ENCODE measurements around the gene HAPLN1.

The HAPLN1 gene

GRCh38 chr5:83724001-83724400 is 3.3 kb upstream of the HAPLN1 start:
- Histone ChIP-seq H3F3A (ENCODE audit: control insufficient read depth, insufficient read depth) (no peaks in the 10 kb centered on the region), H3K36me3 (ENCODE audit: control insufficient read depth, low read length) (no peaks in the 10 kb centered on the region), H3K4me1 (ENCODE audit: control insufficient read depth, low read length) (peaks cover 4% of the 10 kb centered on the region), H3K27me3 (ENCODE audit: control insufficient read depth, low read length) (peaks cover 12% of the 10 kb centered on the region), H3K9me3 (ENCODE audit: control insufficient read depth, insufficient read depth, low read length) (no peaks in the 10 kb centered on the region), H4K20me1 (ENCODE audit: control insufficient read depth, insufficient read depth, low read depth, low read length) (no peaks in the 10 kb centered on the region), H3K4me3 (ENCODE audit: low read length) (no peak overlapping the region), H3K27ac (ENCODE audit: low read depth, low read length) (no peak overlapping the region), H3K4me2 (ENCODE audit: low read length) (no peak overlapping the region), H3K9me2 (replicated peaks; ENCODE audit: control insufficient read depth, low read length) (no peaks in the 10 kb centered on the region), H3K79me2 (ENCODE audit: control insufficient read depth, low read length) (no peaks in the 10 kb centered on the region)
- TF ChIP-seq CTCF (IDR thresholded peaks at IDR 0.05; ENCODE audit: low read depth, low read length, poor library complexity, severe bottlenecking) (no peak), EZH2phosphoT487 (IDR thresholded peaks at IDR 0.05; ENCODE audit: borderline replicate concordance, low read length) (no peak)

DNA sequence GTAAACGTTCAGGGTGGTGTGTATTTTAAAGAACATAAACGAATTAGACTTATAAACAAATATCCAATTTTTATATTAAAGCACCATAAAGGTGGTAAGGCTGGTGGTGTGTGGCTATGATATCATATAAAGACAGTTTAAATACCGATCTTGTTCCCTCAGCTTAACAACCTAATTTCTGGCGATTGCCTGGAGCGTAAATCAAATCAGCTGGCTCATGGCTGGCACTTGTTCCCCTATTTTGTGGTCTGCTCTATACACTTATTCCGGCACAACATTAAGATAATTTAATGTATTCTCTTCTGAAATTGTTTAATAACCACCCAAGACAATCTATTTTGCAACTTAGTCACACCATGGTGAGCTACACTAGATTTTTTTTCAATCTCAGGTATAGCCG is 2.4 kb upstream of the HAPLN1 start:
- H3K4me2 ChIP-seq (ENCODE audit: low read length), result no peak overlapping the region
- no peaks in the 10 kb centered on the region for H3K79me2 ChIP-seq (ENCODE audit: control insufficient read depth, low read length)
- peaks cover 12% of the 10 kb centered on the region for H3K27me3 ChIP-seq (ENCODE audit: control insufficient read depth, low read length)
- H3K9me2 ChIP-seq (replicated peaks; ENCODE audit: control insufficient read depth, low read length), result no peaks in the 10 kb centered on the region
- H3K27ac ChIP-seq (ENCODE audit: low read depth, low read length), result no peak overlapping the region
- no peak overlapping the region for H3K4me3 ChIP-seq (ENCODE audit: low read length)
- H4K20me1 ChIP-seq (ENCODE audit: control insufficient read depth, insufficient read depth, low read depth, low read length), result no peaks in the 10 kb centered on the region
- H3F3A ChIP-seq (ENCODE audit: control insufficient read depth, insufficient read depth), result no peaks in the 10 kb centered on the region
- no peak for TF ChIP-seq EZH2phosphoT487 (IDR thresholded peaks at IDR 0.05; ENCODE audit: borderline replicate concordance, low read length)
- TF ChIP-seq CTCF (IDR thresholded peaks at IDR 0.05; ENCODE audit: low read depth, low read length, poor library complexity, severe bottlenecking), result no peak
- no peaks in the 10 kb centered on the region for H3K36me3 ChIP-seq (ENCODE audit: control insufficient read depth, low read length)
- peaks cover 4% of the 10 kb centered on the region for H3K4me1 ChIP-seq (ENCODE audit: control insufficient read depth, low read length)
- H3K9me3 ChIP-seq (ENCODE audit: control insufficient read depth, insufficient read depth, low read length), result no peaks in the 10 kb centered on the region

- H3F3A ChIP-seq (ENCODE audit: control insufficient read depth, insufficient read depth), result no peaks in the 10 kb centered on the region
- no peaks in the 10 kb centered on the region for H3K9me2 ChIP-seq (replicated peaks; ENCODE audit: control insufficient read depth, low read length)
- H3K9me3 ChIP-seq (ENCODE audit: control insufficient read depth, insufficient read depth, low read length), result no peaks in the 10 kb centered on the region
- no peak overlapping the region for H3K4me2 ChIP-seq (ENCODE audit: low read length)
- TF ChIP-seq EZH2phosphoT487 (IDR thresholded peaks at IDR 0.05; ENCODE audit: borderline replicate concordance, low read length), result no peak
- no peak for TF ChIP-seq CTCF (IDR thresholded peaks at IDR 0.05; ENCODE audit: low read depth, low read length, poor library complexity, severe bottlenecking)
- peaks cover 16% of the 10 kb centered on the region for H3K27me3 ChIP-seq (ENCODE audit: control insufficient read depth, low read length)
- H3K36me3 ChIP-seq (ENCODE audit: control insufficient read depth, low read length), result no peaks in the 10 kb centered on the region
- no peaks in the 10 kb centered on the region for H3K79me2 ChIP-seq (ENCODE audit: control insufficient read depth, low read length)
- H3K4me1 ChIP-seq (ENCODE audit: control insufficient read depth, low read length), result peaks cover 4% of the 10 kb centered on the region
- H3K4me3 ChIP-seq (ENCODE audit: low read length), result no peak overlapping the region
- H3K27ac ChIP-seq (ENCODE audit: low read depth, low read length), result no peak overlapping the region
- H4K20me1 ChIP-seq (ENCODE audit: control insufficient read depth, insufficient read depth, low read depth, low read length), result no peaks in the 10 kb centered on the region
Observed at GRCh38 chr5:83721953-83722901, 1.6 kb upstream of the HAPLN1 start.
